Measurements from ENCODE around the gene WDR27. TPM values are rescaled to one million over a fixed set of nuclear protein-coding genes. Genes with fewer than 3 reads are reported as not detected.
"Not testable (repeated sequence)": the region's sequence is repeated elsewhere in the genome, so short reads cannot be mapped to it uniquely, and the experiment has no call there.

The WDR27 gene
- total and polyA plus RNA-seq, 12 donors, result 6.0 to 66.7 (median 27.7) TPM

DNA sequence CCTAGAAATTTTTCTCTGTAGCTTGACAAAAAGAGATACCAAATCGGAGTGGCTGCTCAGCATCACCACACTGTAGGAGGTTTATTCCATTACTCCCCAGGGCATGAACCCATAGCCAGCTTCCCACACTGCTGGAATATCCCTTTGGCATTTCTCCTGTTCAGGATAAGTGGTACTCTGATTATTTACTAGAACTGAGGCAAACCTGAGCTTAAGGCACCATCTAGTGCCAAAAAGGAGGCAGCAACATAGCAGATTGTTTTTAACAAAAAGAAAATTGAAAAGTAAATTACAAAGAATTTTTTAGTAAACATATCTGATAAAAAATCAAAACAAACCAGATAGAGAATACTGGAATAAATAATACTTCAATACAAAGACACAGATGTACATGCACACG is 181.7 kb downstream of the WDR27 start:
- Histone ChIP-seq H3K27ac (no peak overlapping the region), H3K4me3 (no peak overlapping the region), H3K36me3 (replicated peaks in 1 of 2) (no peaks in the 10 kb centered on the region), H3K4me1 (replicated peaks in 1 of 2) (no peaks in the 10 kb centered on the region), H3K9me3 (replicated peaks in 1 of 3) (no peaks in the 10 kb centered on the region), H3K27me3 (no peaks in the 10 kb centered on the region)
- peak in 1 of 7 donors; percentile 5 for DNase-seq
- intact Hi-C loops (cut with DNase I), result no loop called here
- TF ChIP-seq POLR2A (IDR thresholded peaks at IDR 0.05), result no peak
- TF ChIP-seq, protein P1, sequence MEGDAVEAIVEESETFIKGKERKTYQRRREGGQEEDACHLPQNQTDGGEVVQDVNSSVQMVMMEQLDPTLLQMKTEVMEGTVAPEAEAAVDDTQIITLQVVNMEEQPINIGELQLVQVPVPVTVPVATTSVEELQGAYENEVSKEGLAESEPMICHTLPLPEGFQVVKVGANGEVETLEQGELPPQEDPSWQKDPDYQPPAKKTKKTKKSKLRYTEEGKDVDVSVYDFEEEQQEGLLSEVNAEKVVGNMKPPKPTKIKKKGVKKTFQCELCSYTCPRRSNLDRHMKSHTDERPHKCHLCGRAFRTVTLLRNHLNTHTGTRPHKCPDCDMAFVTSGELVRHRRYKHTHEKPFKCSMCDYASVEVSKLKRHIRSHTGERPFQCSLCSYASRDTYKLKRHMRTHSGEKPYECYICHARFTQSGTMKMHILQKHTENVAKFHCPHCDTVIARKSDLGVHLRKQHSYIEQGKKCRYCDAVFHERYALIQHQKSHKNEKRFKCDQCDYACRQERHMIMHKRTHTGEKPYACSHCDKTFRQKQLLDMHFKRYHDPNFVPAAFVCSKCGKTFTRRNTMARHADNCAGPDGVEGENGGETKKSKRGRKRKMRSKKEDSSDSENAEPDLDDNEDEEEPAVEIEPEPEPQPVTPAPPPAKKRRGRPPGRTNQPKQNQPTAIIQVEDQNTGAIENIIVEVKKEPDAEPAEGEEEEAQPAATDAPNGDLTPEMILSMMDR (IDR thresholded peaks at IDR 0.05), result peak in 4 of 6 experiments; percentile 37 to 42 (median 40)
- 87 to 94% (median 89%) methylated on average over 2 of the region's 2 CpGs for WGBS, 4 donors

DNA sequence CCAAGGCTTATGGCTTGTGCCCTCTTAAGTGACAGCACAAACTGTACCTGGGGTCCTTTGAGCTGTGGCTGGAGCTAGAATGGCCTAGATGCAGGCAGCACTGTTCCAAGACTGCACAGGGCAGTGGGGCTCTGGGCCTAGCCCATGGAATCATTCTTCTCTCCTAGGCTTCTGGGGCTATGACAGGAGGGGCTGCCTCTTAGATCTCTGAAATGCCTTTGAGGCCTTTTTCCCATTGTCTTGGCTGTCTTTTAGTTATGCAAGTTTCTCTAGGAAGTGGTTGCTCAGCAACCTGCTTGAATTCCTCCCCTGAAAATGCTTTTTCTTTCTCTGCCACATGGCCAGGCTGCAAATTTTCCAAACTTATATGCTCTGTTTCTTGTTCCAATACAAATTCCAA is 183.4 kb downstream of the WDR27 start:
- Histone ChIP-seq H3K9me3 (replicated peaks in 1 of 3) (no peaks in the 10 kb centered on the region), H3K4me1 (replicated peaks in 1 of 2) (no peaks in the 10 kb centered on the region), H3K36me3 (replicated peaks in 1 of 2) (no peaks in the 10 kb centered on the region), H3K27me3 (no peaks in the 10 kb centered on the region), H3K4me3 (no peak overlapping the region), H3K27ac (no peak overlapping the region)
- intact Hi-C loops (cut with DNase I), result no loop called here
- no peak for DNase-seq
- TF ChIP-seq POLR2A (IDR thresholded peaks at IDR 0.05), result no peak
- TF ChIP-seq, protein P1 (IDR thresholded peaks at IDR 0.05), result no peak

DNA sequence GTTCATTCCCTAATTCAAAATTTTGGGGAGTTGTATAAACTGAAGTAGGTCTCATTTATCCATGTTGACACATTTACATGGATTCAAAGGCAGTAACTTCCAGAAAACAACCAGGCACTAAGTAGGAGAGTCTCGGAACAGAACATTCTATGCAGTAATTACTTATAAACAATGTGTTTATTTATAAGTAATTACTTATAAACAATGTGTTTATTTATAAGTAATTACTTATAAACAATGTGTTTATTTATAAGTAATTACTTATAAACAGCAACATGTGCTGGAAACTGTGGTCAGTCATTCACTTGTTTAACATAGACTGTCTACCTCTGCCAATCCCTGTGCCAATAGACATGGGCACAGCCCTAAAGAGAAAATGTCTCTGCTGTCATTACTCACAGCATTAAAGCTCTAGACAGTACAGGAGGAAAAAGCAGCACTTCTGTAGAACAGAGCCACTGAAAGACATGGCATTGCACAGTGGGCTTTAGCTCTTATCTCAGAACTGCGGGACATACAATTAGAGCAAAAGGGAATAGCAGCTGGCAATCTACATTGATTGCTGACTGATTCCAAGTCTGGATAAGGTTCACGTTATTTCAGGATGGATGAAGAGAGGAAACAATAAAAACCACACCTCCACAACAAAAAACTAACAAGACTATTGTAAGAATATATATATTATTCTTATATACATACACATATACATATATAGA is 188.2 kb downstream of the WDR27 start:
- no peak for DNase-seq
- H3K27ac ChIP-seq, result no peak overlapping the region
- H3K36me3 ChIP-seq (replicated peaks in 1 of 2), result no peaks in the 10 kb centered on the region
- intact Hi-C loops (cut with DNase I), result no loop called here
- no peak overlapping the region for H3K4me3 ChIP-seq
- no peaks in the 10 kb centered on the region for H3K4me1 ChIP-seq (replicated peaks in 1 of 2)
- TF ChIP-seq, protein P1 (IDR thresholded peaks at IDR 0.05), result no peak
- no peak for TF ChIP-seq POLR2A (IDR thresholded peaks at IDR 0.05)
- 79 to 92% (median 84%) methylated on average over 3 of the region's 3 CpGs for WGBS, 4 donors
- no peaks in the 10 kb centered on the region for H3K27me3 ChIP-seq
- H3K9me3 ChIP-seq (replicated peaks in 1 of 3), result no peaks in the 10 kb centered on the region

DNA sequence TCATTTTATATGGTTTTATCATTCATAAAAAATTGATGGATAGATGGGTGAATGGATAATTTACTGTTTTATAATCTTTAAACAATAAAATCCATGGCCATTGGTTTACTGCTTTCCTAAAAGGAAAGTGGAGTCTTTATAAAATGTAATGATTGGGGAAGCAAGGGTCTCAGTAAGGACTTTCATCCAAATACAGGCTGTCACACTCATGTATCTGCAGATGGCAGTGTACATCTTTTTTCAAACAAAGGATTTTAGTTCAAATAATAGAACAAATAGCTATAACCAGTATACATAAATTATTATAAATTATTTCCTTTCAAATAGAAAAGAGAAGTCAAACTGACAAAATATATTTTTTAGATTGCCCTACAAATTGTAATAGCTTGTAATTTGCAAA is 190.0 kb downstream of the WDR27 start:
- H3K27me3 ChIP-seq; H3K9me3 ChIP-seq (replicated peaks in 1 of 3); H3K4me1 ChIP-seq (replicated peaks in 1 of 2); H3K27ac ChIP-seq; H3K36me3 ChIP-seq (replicated peaks in 1 of 2); H3K4me3 ChIP-seq; DNase-seq; intact Hi-C loops (cut with DNase I): not testable (repeated sequence)

DNA sequence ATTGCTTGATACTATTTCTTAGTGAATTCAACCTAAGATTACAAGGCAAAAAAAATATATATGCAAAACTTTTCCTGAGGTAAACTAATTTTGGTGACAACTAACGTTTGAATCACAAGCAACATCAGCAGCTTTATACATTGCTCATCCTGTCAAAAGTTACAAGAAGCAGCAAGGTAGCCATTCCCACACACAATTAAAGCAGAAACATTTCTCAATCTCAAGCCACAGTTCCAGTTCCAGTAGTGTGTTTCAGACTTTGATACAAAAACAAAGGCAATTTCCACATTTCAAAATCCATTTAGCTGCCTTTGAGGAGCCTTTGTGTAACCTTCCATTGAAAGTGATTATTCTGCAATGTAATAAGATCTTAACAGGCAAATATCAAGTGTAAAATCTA is 191.0 kb downstream of the WDR27 start:
- intact Hi-C loops (cut with DNase I), result no loop called here
- no peaks in the 10 kb centered on the region for H3K9me3 ChIP-seq (replicated peaks in 1 of 3)
- H3K4me1 ChIP-seq (replicated peaks in 1 of 2), result no peaks in the 10 kb centered on the region
- 45 to 62% (median 55%) methylated on average over 1 of the region's 1 CpG for WGBS, 4 donors
- no peaks in the 10 kb centered on the region for H3K36me3 ChIP-seq (replicated peaks in 1 of 2)
- no peaks in the 10 kb centered on the region for H3K27me3 ChIP-seq
- TF ChIP-seq, protein P1 (IDR thresholded peaks at IDR 0.05), result no peak
- no peak for TF ChIP-seq POLR2A (IDR thresholded peaks at IDR 0.05)
- no peak overlapping the region for H3K27ac ChIP-seq
- H3K4me3 ChIP-seq, result no peak overlapping the region
- DNase-seq, result no peak
